ENCODE data around the gene TMEM40. TPM values are rescaled to one million over a fixed set of nuclear protein-coding genes. Genes with fewer than 3 reads are reported as not detected.

TMEM40 gene
- polyA plus RNA-seq, 6 donors from 2014 or later: 0.92 to 2.7 (median 2.2) TPM; not detected in 1

- Mint-ChIP-seq H3K4me3 (no peak overlapping the region), H3K27ac (no peak overlapping the region)
- ATAC-seq (ENCODE audit: low read depth in 2 of 2): no peak
Measured at GRCh38 chr3:12695112-12695511, 63.9 kb downstream of the TMEM40 start.

GRCh38 chr3:12692444-12692843 is 66.6 kb downstream of the TMEM40 start:
- Mint-ChIP-seq H3K27ac (no peak overlapping the region), H3K9me3 (no peaks in the 10 kb centered on the region)

More at GRCh38 chr3:12695112-12695511, 63.9 kb downstream of the TMEM40 start:
- peaks cover 1 to 8% (median 4%) of the 10 kb centered on the region in 3 donors for H3K27me3 Mint-ChIP-seq
- H3K36me3 Mint-ChIP-seq: no peaks in the 10 kb centered on the region
- no peaks in the 10 kb centered on the region for H3K9me3 Mint-ChIP-seq
- H3K4me1 Mint-ChIP-seq: no peaks in the 10 kb centered on the region
- DNase-seq: no peak

GRCh38 chr3:12689997-12690711 is 68.9 kb downstream of the TMEM40 start:
- Mint-ChIP-seq H3K27me3 (peaks cover 0 to 20% (median 9%) of the 10 kb centered on the region in 3 donors), H3K36me3 (no peaks in the 10 kb centered on the region), H3K27ac (no peak overlapping the region), H3K4me1 (no peaks in the 10 kb centered on the region), H3K4me3 (no peak overlapping the region), H3K9me3 (no peaks in the 10 kb centered on the region)
- ATAC-seq (ENCODE audit: low read depth in 2 of 2) (no peak), DNase-seq (no peak)

More at GRCh38 chr3:12692444-12692843, 66.6 kb downstream of the TMEM40 start:
- H3K27me3 Mint-ChIP-seq: peaks cover 0 to 13% (median 9%) of the 10 kb centered on the region in 3 donors
- ATAC-seq (ENCODE audit: low read depth in 2 of 2) (no peak), DNase-seq (no peak)
- no peaks in the 10 kb centered on the region for H3K4me1 Mint-ChIP-seq
- no peak overlapping the region for H3K4me3 Mint-ChIP-seq
- no peaks in the 10 kb centered on the region for H3K36me3 Mint-ChIP-seq

- H3K4me3 Mint-ChIP-seq: no peak overlapping the region
- ATAC-seq (ENCODE audit: low read depth in 2 of 2) (no peak), DNase-seq (no peak)
- no peaks in the 10 kb centered on the region for H3K4me1 Mint-ChIP-seq
- no peaks in the 10 kb centered on the region for H3K9me3 Mint-ChIP-seq
- no peaks in the 10 kb centered on the region for H3K36me3 Mint-ChIP-seq
- no peak overlapping the region for H3K27ac Mint-ChIP-seq
- peaks cover 0 to 20% (median 5%) of the 10 kb centered on the region in 3 donors for H3K27me3 Mint-ChIP-seq
Measured at GRCh38 chr3:12687948-12688347, 71.1 kb downstream of the TMEM40 start.

- peaks cover 0 to 4% (median 0%) of the 10 kb centered on the region in 3 donors for H3K4me1 Mint-ChIP-seq
- DNase-seq (no peak), ATAC-seq (ENCODE audit: low read depth in 2 of 2) (no peak)
- H3K27ac Mint-ChIP-seq: no peak overlapping the region
- H3K36me3 Mint-ChIP-seq: no peaks in the 10 kb centered on the region
- H3K9me3 Mint-ChIP-seq: no peaks in the 10 kb centered on the region
- peaks cover 0 to 20% (median 5%) of the 10 kb centered on the region in 3 donors for H3K27me3 Mint-ChIP-seq
- no peak overlapping the region for H3K4me3 Mint-ChIP-seq
Measured at GRCh38 chr3:12686096-12686495, 73.0 kb downstream of the TMEM40 start.

Other genes starting within 250 kb of the TMEM40 start
- gene MKRN2OS, start 213.8 kb downstream of the TMEM40 start, polyA plus RNA-seq (ENCODE audit: low read depth in 6 of 6): not detected
- 10 to 100 TPM; 35.7 to 54.4 (median 51.4) TPM for gene MKRN2, start 202.2 kb downstream of the TMEM40 start, polyA plus RNA-seq (ENCODE audit: low read depth in 6 of 6)
- 10 to 100 TPM; 44.3 to 69.2 (median 59.5) TPM for gene RAF1, start 95.1 kb downstream of the TMEM40 start, polyA plus RNA-seq (ENCODE audit: low read depth in 6 of 6)
- under 1 TPM in 5 of 6 donors, not detected in 1; 0.12 to 0.61 (median 0.49) TPM for gene CAND2, start 37.4 kb upstream of the TMEM40 start, polyA plus RNA-seq (ENCODE audit: low read depth in 6 of 6)
- 1,000 to 10,000 TPM; 1,322 to 3,271 (median 2,987) TPM for gene RPL32, start 82.3 kb upstream of the TMEM40 start, polyA plus RNA-seq (ENCODE audit: low read depth in 6 of 6)